ENCODE data around the gene TOX3.

Gene TOX3

DNA sequence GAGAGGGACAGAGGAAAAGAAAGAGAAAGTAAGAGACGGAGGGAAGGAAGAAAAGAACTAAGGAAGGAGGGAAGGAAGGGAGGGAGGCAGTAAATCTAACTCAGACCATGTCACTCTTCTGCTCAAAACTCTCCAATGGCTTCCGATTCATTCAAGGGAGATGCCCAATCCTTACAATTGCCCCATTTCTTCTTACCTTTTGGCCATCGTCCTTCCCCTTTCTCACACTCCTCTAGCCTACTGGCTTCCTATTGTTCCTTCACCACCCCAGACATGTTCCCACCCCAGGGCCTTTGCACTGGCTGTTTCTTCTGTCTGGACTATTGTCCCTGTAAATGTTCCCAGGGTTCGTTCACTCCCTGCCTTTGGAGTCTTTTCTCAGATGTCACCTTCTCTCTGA is 72.3 kb downstream of the TOX3 start:
- ChIA-PET POLR2A (no interaction called here), CTCF (no interaction called here)
- TF ChIP-seq, protein P1, sequence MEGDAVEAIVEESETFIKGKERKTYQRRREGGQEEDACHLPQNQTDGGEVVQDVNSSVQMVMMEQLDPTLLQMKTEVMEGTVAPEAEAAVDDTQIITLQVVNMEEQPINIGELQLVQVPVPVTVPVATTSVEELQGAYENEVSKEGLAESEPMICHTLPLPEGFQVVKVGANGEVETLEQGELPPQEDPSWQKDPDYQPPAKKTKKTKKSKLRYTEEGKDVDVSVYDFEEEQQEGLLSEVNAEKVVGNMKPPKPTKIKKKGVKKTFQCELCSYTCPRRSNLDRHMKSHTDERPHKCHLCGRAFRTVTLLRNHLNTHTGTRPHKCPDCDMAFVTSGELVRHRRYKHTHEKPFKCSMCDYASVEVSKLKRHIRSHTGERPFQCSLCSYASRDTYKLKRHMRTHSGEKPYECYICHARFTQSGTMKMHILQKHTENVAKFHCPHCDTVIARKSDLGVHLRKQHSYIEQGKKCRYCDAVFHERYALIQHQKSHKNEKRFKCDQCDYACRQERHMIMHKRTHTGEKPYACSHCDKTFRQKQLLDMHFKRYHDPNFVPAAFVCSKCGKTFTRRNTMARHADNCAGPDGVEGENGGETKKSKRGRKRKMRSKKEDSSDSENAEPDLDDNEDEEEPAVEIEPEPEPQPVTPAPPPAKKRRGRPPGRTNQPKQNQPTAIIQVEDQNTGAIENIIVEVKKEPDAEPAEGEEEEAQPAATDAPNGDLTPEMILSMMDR (IDR thresholded peaks at IDR 0.05; ENCODE audit: control extremely low read depth, extremely low read depth, low read depth, missing control alignments) = no peak
- DNase-seq (ENCODE audit: extremely low spot score) = no peak

DNA sequence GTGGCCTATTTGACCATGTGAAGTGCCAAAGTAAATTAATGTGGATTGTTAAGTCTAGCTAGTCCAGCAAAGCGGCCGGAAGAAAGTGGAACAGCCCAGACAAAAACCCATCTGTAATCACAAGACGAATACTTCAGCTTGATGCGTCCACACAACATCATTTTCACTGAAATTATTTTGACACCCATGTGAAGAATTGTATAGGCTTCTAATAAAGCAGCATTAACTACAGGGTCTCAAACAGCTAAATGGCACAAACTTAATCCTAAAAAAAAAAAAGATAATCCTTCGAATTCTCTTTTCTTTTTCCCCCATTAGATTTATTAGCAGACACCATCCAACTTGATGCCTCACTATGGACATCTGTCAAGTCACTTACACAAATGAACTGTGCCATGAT is 73.8 kb downstream of the TOX3 start:
- CTCF ChIA-PET = no interaction called here
- DNase-seq (ENCODE audit: extremely low spot score) = no peak
- POLR2A ChIA-PET = no interaction called here
- TF ChIP-seq, protein P1 (IDR thresholded peaks at IDR 0.05; ENCODE audit: control extremely low read depth, extremely low read depth, low read depth, missing control alignments) = no peak

- CTCF ChIA-PET = no interaction called here
- DNase-seq (ENCODE audit: extremely low spot score) = no peak
- POLR2A ChIA-PET = no interaction called here
- TF ChIP-seq, protein P1 (IDR thresholded peaks at IDR 0.05; ENCODE audit: control extremely low read depth, extremely low read depth, low read depth, missing control alignments) = no peak
These were observed 75.1 kb downstream of the TOX3 start for GRCh38 chr16:52471650-52472370.

DNA sequence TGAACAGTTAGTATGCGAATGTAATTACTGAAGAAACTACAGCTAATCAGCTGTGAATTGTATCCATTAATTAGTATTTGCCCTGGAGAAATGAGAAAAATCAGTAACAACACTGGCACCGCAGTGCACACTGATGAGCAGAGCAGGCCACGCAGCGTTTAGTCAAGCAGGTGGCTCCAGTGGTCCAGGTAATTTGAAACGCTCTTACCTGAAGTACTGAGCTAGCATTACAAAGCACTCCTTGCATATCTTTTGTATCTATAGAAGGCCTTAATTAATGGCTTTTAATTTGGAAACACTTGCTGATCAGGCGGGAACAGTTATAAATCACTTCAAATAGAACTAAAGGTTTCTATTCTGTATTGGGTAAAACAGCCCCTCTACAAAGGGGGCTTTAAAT is 76.4 kb downstream of the TOX3 start:
- ChIA-PET POLR2A (no interaction called here), CTCF (interaction anchor here (1.6 kb wide), 1 partner anchor 12 kb away, joined by 4 read pairs; no protein-coding TSS in a partner anchor)
- DNase-seq (ENCODE audit: extremely low spot score) = no peak
- TF ChIP-seq, protein P1 (IDR thresholded peaks at IDR 0.05; ENCODE audit: control extremely low read depth, extremely low read depth, low read depth, missing control alignments) = no peak

DNA sequence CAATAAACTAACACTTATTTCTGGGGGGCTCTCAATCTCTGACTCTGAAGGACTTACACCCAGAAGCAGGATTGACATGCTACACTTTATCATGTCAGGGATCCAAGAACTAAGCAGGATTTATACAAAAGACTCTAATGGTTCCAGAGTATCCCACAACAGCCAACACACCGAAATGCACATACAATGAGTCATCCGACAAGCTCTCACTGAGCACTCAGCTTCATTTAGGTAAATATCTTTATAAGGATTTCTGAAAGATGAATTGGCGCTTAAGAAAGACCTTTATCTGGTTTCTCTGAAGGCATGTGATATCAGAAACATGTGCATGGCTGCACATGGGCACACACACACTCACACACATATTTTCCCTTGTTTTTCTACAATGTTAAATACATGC is 77.2 kb downstream of the TOX3 start:
- ChIA-PET CTCF (interaction anchor here (1.6 kb wide), 1 partner anchor 13 kb away, joined by 4 read pairs; no protein-coding TSS in a partner anchor), POLR2A (no interaction called here)
- DNase-seq (ENCODE audit: extremely low spot score) = no peak
- TF ChIP-seq, protein P1 (IDR thresholded peaks at IDR 0.05; ENCODE audit: control extremely low read depth, extremely low read depth, low read depth, missing control alignments) = no peak

DNA sequence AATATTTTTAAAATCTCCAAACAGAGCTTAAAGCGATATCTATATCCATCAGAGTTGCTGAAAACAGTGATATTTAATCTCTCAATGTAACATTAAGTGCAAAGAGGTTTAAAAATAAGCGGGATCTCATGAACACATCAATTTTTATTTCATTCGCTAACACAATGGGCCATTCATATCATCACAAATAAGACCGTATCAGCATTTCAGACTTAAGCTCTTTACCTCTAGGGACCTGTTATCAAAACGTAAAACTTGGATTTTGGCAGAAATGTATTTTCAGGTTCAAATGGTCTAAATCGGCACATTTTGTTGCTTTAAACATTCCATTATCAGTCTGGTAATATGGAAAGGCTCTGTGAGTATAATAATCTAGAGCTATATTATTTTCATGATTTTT is 77.9 kb downstream of the TOX3 start:
- POLR2A ChIA-PET = no interaction called here
- CTCF ChIA-PET = interaction anchor here (1.1 to 1.6 kb wide), 3 partner anchors 14 to 39 kb away, joined by 3 to 4 read pairs (median 3); no protein-coding TSS in a partner anchor
- DNase-seq (ENCODE audit: extremely low spot score) = no peak
- TF ChIP-seq, protein P1 (IDR thresholded peaks at IDR 0.05; ENCODE audit: control extremely low read depth, extremely low read depth, low read depth, missing control alignments) = no peak

Measured in GM10248 (cell line).